Choroid plexus epithelial cell (primary cell): ENCODE results near the gene XAF1.
"Not testable (repeated sequence)": the region's sequence is repeated elsewhere in the genome, so short reads cannot be mapped to it uniquely, and the experiment has no call there.

Experiments used
- DNase-seq: peaks from one replicate; pipeline ENCODE4 v3.0.0-alpha.2; 2010; ENCODE audit warnings: low read depth
- H3K4me3 ChIP-seq: 2 replicates; pipeline ENCODE4 v1.5.1; 2011; ENCODE audit warnings: low read depth, mild to moderate bottlenecking, control low read depth, low read length, moderate library complexity
- TF ChIP-seq, protein P1 (sequence below): conservative IDR thresholded peaks from 2 replicates; pipeline ENCODE4 v1.5.1; 2011; ENCODE audit warnings: low read depth, mild to moderate bottlenecking, control low read depth, inconsistent platforms, low read length, moderate library complexity

Gene XAF1

DNA sequence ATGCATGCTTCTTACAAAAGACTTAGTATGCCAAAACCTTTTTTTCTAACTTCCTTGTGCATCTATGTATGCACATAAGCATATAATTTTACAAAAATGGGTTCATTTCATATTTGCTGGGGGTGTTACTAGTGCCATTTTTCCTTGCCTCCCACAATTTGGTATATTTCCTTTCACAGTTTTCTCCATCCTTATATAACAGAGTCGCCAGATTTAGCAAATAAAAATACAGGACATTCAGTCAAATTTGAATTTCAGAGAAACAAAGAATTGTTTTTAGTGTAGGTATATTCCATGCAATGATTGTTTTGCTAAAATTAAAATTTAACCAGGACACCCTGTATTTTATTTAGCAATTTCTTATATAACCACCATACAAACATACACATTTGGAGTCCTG lies 16.2 kb downstream of the XAF1 start:
- TF ChIP-seq, protein P1, sequence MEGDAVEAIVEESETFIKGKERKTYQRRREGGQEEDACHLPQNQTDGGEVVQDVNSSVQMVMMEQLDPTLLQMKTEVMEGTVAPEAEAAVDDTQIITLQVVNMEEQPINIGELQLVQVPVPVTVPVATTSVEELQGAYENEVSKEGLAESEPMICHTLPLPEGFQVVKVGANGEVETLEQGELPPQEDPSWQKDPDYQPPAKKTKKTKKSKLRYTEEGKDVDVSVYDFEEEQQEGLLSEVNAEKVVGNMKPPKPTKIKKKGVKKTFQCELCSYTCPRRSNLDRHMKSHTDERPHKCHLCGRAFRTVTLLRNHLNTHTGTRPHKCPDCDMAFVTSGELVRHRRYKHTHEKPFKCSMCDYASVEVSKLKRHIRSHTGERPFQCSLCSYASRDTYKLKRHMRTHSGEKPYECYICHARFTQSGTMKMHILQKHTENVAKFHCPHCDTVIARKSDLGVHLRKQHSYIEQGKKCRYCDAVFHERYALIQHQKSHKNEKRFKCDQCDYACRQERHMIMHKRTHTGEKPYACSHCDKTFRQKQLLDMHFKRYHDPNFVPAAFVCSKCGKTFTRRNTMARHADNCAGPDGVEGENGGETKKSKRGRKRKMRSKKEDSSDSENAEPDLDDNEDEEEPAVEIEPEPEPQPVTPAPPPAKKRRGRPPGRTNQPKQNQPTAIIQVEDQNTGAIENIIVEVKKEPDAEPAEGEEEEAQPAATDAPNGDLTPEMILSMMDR = no peak

DNA sequence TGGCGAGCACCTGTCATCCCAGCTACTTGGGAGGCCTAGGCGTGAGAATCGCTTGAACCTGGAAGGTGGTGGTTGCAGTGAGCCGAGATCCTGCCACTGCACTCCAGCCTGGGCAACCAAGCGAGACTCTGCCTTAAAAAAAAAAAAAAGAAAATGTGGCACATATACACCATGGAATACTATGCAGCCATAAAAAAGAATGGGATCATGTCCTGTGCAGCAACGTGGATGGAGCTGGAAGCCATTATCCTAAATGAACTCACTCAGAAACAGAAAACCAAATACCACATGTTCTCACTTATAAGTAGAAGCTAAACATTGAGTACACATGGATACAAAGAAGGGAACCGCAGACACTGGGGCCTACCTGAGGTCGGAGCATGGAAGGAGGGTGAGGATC lies 19.1 kb downstream of the XAF1 start:
- H3K4me3 ChIP-seq, DNase-seq: not testable (repeated sequence)

More for the DNA sequence above, 16.2 kb downstream of the XAF1 start:
- DNase-seq = no peak
- H3K4me3 ChIP-seq = no peak overlapping the region

DNA sequence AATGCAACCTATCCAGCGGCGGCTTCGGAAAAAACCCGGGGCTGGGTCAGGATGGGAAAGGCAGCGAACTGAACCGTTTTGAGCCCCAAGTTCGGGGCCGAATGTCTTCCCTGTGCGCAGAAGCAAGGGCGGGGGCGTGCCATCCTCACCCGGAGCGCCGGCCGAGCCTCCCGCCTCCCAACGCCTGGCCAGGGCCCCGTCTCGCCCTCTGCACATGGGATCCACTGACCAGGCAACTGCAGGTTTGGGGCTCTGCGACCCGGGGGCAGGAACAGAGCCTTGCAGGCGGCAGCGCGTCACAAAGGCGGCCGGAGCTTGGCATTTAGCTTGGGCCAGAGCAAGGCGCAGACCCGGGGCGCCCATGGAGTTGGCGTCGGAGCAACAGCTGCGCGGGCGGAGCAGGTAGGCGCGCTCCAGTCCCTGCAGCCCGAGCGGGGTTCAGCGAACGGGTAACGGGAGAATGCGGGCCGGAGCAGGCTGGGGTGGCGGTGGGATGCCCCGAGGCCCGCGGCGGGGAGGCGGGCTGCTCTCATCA lies 20.1 kb downstream of the XAF1 start, which contains the start of gene FBXO39:
Gene FBXO39, plus strand, starts transcription at position 345 of the 535 bp plus-strand sequence. CDS start 3,654 bp downstream, outside the sequence.
- no peak for DNase-seq
- no peak within 1 kb of the TSS for H3K4me3 ChIP-seq
- TF ChIP-seq, protein P1 = no peak

DNA sequence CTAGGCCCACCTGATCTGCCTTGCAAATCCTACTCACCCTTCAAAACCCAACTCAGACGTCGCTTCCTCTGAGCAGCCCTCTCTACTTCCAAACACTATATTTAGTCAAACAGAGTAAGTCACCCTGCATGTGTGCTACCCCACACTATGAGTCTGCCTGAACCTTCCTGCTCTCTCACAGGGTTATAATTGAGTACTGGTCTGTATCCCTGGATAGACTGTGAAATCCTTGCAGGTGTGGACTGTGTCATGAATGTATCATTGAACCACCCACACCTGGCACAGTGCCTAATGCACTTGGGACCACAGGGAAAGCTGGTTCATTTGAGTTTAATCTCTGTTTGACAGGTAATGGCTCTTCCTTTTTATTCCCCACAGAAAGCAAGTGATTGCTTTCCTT lies 23.6 kb downstream of the XAF1 start:
- no peak overlapping the region for H3K4me3 ChIP-seq
- no peak for DNase-seq
- TF ChIP-seq, protein P1 = no peak

DNA sequence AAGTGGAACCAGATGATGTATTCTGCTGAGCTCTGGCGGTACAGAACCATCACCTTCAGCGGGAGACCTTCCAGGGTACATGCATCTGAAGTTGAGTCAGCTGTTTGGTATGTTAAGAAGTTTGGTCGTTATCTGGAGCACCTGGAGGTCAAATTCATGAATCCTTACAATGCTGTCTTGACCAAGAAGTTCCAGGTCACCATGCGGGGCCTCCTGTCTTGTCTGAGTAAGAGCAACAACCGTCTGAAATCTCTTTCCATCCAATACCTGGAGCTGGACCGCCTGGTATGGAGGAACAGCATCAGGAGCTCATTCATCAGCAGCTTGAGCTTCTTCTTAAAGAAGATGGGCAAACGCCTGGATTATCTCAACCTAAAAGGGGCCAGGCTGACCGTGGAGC lies 24.2 kb downstream of the XAF1 start:
- no peak overlapping the region for H3K4me3 ChIP-seq
- no peak for DNase-seq
- TF ChIP-seq, protein P1 = no peak

DNA sequence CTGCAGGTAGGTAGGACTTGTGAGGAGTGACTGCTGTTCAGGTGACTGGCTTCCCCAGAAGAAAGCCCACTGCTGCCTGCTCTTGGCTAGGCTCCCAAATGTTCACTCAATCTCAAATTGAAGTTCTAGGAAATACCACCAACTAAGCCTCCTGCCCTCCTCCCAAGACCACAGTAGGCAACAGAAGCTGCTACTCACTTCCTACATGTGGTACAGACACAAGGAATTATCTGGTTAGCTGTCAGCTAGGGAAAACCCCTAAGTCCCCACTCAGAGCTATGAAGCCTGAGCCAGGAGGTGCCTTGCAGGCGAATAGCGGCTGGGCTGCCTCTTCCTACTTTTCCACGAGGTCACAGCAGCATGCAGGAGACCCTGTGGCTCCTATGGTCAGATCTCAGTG lies 25.0 kb downstream of the XAF1 start:
- no peak overlapping the region for H3K4me3 ChIP-seq
- TF ChIP-seq, protein P1 = no peak
- DNase-seq = no peak

DNA sequence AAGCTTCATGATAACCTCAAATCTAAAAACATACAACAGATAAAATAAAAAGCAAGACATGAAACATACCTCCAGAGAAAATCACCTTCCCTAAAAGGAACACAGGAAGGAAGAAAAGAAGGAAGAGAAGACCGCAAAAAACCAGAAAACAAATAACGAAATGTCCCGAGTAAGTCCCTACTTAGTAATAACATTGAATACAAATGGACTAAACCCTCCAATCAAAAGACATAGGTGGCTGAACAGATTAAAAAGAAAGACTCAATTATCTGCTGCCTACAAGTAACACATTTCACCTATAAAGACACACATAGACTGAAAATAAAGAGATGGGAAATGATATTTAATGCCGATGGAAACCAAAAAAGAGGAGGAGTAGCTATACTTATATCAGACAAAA lies 26.4 kb downstream of the XAF1 start:
- TF ChIP-seq, protein P1 = no peak

DNA sequence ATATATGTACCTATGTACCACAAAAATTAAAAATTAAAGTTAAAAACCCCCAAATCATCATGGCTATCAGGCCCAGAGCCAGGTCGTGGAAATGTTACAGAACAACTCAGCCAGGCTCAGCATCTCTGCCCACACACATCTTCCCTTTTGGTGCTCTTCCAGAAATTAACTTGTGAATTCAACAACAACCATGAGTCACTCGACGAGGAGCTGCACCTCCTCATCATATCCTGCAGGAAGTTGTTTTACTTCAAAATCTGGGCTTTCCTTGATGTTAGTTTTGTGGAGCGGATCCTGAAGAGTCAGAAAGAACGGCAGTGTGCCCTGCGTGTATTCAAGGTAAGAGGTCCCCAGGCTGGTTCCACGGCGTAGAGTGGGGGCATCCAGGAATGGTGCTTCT lies 30.8 kb downstream of the XAF1 start:
- DNase-seq = peak; percentile 68
- TF ChIP-seq, protein P1 = no peak

More for the DNA sequence above, 26.4 kb downstream of the XAF1 start:
- DNase-seq = no peak
- no peak overlapping the region for H3K4me3 ChIP-seq

More for the DNA sequence above, 30.8 kb downstream of the XAF1 start:
- no peak overlapping the region for H3K4me3 ChIP-seq
